ENCODE measurements around the gene APOBEC4. TPM values are rescaled to one million over a fixed set of nuclear protein-coding genes. Genes with fewer than 3 reads are reported as not detected.

The APOBEC4 gene
- total RNA-seq, 1 donor from 2014 or later: not detected

- no peak overlapping the region for H3K4me3 ChIP-seq (ENCODE audit: low read depth, low read length)
- DNase-seq (ENCODE audit: low read depth): no peak
- no peak for TF ChIP-seq CTCF (IDR thresholded peaks at IDR 0.05; ENCODE audit: insufficient read depth, low read length, poor library complexity, severe bottlenecking)
- no peaks in the 10 kb centered on the region for H3K36me3 ChIP-seq (ENCODE audit: control insufficient read depth, insufficient read depth, low read length)
- no peaks in the 10 kb centered on the region for H3K27me3 ChIP-seq (ENCODE audit: control insufficient read depth, insufficient read depth, low read length)
These were observed 17.1 kb upstream of the APOBEC4 start for GRCh38 chr1:183670169-183670568.

GRCh38 chr1:183656355-183656754 is 3.2 kb upstream of the APOBEC4 start:
- TF ChIP-seq CTCF (IDR thresholded peaks at IDR 0.05; ENCODE audit: insufficient read depth, low read length, poor library complexity, severe bottlenecking): no peak
- no peaks in the 10 kb centered on the region for H3K36me3 ChIP-seq (ENCODE audit: control insufficient read depth, insufficient read depth, low read length)
- no peak overlapping the region for H3K4me3 ChIP-seq (ENCODE audit: low read depth, low read length)
- DNase-seq (ENCODE audit: low read depth): no peak
- H3K27me3 ChIP-seq (ENCODE audit: control insufficient read depth, insufficient read depth, low read length): no peaks in the 10 kb centered on the region

- Histone ChIP-seq H3K4me3 (ENCODE audit: low read depth, low read length) (no peak overlapping the region), H3K27me3 (ENCODE audit: control insufficient read depth, insufficient read depth, low read length) (no peaks in the 10 kb centered on the region), H3K36me3 (ENCODE audit: control insufficient read depth, insufficient read depth, low read length) (no peaks in the 10 kb centered on the region)
- peak; percentile 28 for DNase-seq (ENCODE audit: low read depth)
- TF ChIP-seq CTCF (IDR thresholded peaks at IDR 0.05; ENCODE audit: insufficient read depth, low read length, poor library complexity, severe bottlenecking): peak; percentile 82
These were observed 2.5 kb upstream of the APOBEC4 start for GRCh38 chr1:183655562-183656075.

DNA sequence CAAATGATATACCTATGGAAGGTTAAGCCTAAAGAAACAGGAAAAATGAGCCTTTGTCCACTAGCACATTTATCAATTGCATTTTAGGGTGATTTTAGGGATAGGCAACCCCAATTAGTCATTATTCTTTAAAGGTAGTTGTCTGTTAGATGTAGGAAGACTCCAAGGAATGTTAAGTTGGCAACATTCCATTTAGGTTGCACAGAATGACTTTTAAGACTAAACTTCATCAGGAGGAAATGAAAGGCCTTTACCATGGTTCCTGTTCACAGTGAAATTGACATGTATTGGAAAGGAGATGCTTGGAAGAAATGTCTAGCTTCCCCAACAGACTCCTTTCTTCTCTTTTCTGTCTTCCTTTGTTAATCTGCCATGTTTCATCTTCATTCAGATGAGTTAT is 1.6 kb upstream of the APOBEC4 start:
- no peaks in the 10 kb centered on the region for H3K36me3 ChIP-seq (ENCODE audit: control insufficient read depth, insufficient read depth, low read length)
- H3K27me3 ChIP-seq (ENCODE audit: control insufficient read depth, insufficient read depth, low read length): no peaks in the 10 kb centered on the region
- DNase-seq (ENCODE audit: low read depth): no peak
- TF ChIP-seq CTCF (IDR thresholded peaks at IDR 0.05; ENCODE audit: insufficient read depth, low read length, poor library complexity, severe bottlenecking): no peak
- H3K4me3 ChIP-seq (ENCODE audit: low read depth, low read length): no peak overlapping the region

- no peak for TF ChIP-seq CTCF (IDR thresholded peaks at IDR 0.05; ENCODE audit: insufficient read depth, low read length, poor library complexity, severe bottlenecking)
- H3K4me3 ChIP-seq (ENCODE audit: low read depth, low read length): no peak overlapping the region
- no peak for DNase-seq (ENCODE audit: low read depth)
- H3K27me3 ChIP-seq (ENCODE audit: control insufficient read depth, insufficient read depth, low read length): no peaks in the 10 kb centered on the region
- no peaks in the 10 kb centered on the region for H3K36me3 ChIP-seq (ENCODE audit: control insufficient read depth, insufficient read depth, low read length)
These were observed 848 bp upstream of the APOBEC4 start for GRCh38 chr1:183653876-183654451.

GRCh38 chr1:183653462-183653794 is 312 bp upstream of the APOBEC4 start:
- Histone ChIP-seq H3K4me3 (ENCODE audit: low read depth, low read length) (no peak overlapping the region), H3K27me3 (ENCODE audit: control insufficient read depth, insufficient read depth, low read length) (no peaks in the 10 kb centered on the region), H3K36me3 (ENCODE audit: control insufficient read depth, insufficient read depth, low read length) (no peaks in the 10 kb centered on the region)
- TF ChIP-seq CTCF (IDR thresholded peaks at IDR 0.05; ENCODE audit: insufficient read depth, low read length, poor library complexity, severe bottlenecking): no peak
- DNase-seq (ENCODE audit: low read depth): no peak

Measured in kidney epithelial cell (primary cell).